GM23338 (cell line): Measurements from ENCODE around the gene SV2C. TPM values are rescaled to one million over a fixed set of nuclear protein-coding genes. Genes with fewer than 3 reads are reported as not detected.

Source experiments
- ATAC-seq: fragments of 200-7000 bp; cut with Tn5 transposase; 3 replicates; pipeline ENCODE4 v1.9.1; 2020
- DNase-seq: peaks from one replicate; pipeline ENCODE4 v3.0.0-alpha.2; 2015; ENCODE audit warnings: low spot score
- H2AFZ ChIP-seq: fragments of 200-600 bp; sonication (generic); 2 replicates; pipeline ENCODE4 v1.8.0; 2016; ENCODE audit warnings: antibody characterized with exemption, mild to moderate bottlenecking, moderate library complexity
- H3F3A ChIP-seq: fragments of 200-600 bp; sonication (generic); replicated peaks from 2 replicates; pipeline ENCODE4 v1.8.0; 2017; ENCODE audit warnings: antibody characterized with exemption, mixed run types, low read depth
- H3K27ac ChIP-seq: fragments of 200-600 bp; sonication (generic); 2 replicates; pipeline ENCODE4 v1.6.1; 2016; ENCODE audit warnings: low read depth
- H3K27me3 ChIP-seq: fragments of 200-600 bp; sonication (generic); 2 replicates; pipeline ENCODE4 v1.8.0; 2016; ENCODE audit warnings: mild to moderate bottlenecking, mixed run types, moderate library complexity; ENCODE audit not compliant: insufficient read depth
- H3K36me3 ChIP-seq: fragments of 200-600 bp; sonication (generic); 2 replicates; pipeline ENCODE4 v1.8.0; 2016; ENCODE audit warnings: mild to moderate bottlenecking; ENCODE audit not compliant: insufficient read depth
- H3K4me1 ChIP-seq: fragments of 200-600 bp; sonication (generic); 2 replicates; pipeline ENCODE4 v1.8.0; 2016; ENCODE audit warnings: mild to moderate bottlenecking, moderate library complexity; ENCODE audit not compliant: insufficient read depth
- H3K4me2 ChIP-seq: fragments of 200-600 bp; sonication (generic); 2 replicates; pipeline ENCODE4 v1.7.1; 2017; ENCODE audit warnings: mixed run types
- H3K4me3 ChIP-seq: fragments of 200-600 bp; sonication (generic); 2 replicates; pipeline ENCODE4 v1.6.1; 2016; ENCODE audit warnings: mixed run types
- H3K79me2 ChIP-seq: fragments of 200-600 bp; sonication (generic); replicated peaks from 2 replicates; pipeline ENCODE4 v1.8.0; 2017; ENCODE audit warnings: mild to moderate bottlenecking; ENCODE audit not compliant: insufficient read depth
- H3K9me2 ChIP-seq: fragments of 200-600 bp; sonication (generic); 2 replicates; pipeline ENCODE4 v1.8.0; 2017; ENCODE audit not compliant: insufficient read depth
- H4K20me1 ChIP-seq: fragments of 200-600 bp; sonication (generic); replicated peaks from 2 replicates; pipeline ENCODE4 v1.8.0; 2017; ENCODE audit warnings: mild to moderate bottlenecking; ENCODE audit not compliant: insufficient read depth
- H3K27ac Mint-ChIP-seq: 2 replicates; pipeline ENCODE4 v1.8.0; 2020; ENCODE audit warnings: inconsistent platforms, mild to moderate bottlenecking, moderate library complexity, mixed read lengths
- H3K27me3 Mint-ChIP-seq: 3 replicates; pipeline ENCODE4 v1.8.0; 2022; ENCODE audit warnings: low read depth, mild to moderate bottlenecking, moderate library complexity, mixed read lengths, inconsistent platforms; ENCODE audit not compliant: insufficient read depth, poor library complexity
- H3K36me3 Mint-ChIP-seq: 3 replicates; pipeline ENCODE4 v1.8.0; 2021; ENCODE audit warnings: low read depth, mild to moderate bottlenecking, inconsistent platforms, moderate library complexity, mixed read lengths
- H3K4me1 Mint-ChIP-seq: 3 replicates; pipeline ENCODE4 v1.8.0; 2020; ENCODE audit warnings: mild to moderate bottlenecking, inconsistent platforms, mixed read lengths
- H3K4me3 Mint-ChIP-seq: 3 replicates; pipeline ENCODE4 v1.8.0; 2021; ENCODE audit warnings: moderate library complexity, mild to moderate bottlenecking, inconsistent platforms, mixed read lengths
- H3K9me3 Mint-ChIP-seq: 3 replicates; pipeline ENCODE4 v1.8.0; 2020; ENCODE audit warnings: moderate library complexity, mild to moderate bottlenecking, inconsistent platforms, mixed read lengths
- CREB1 ChIP-seq: fragments of 250-450 bp; sonication (Bioruptor Pico); IDR thresholded peaks from 2 replicates; pipeline ENCODE4 v1.5.0; 2020; ENCODE audit warnings: low read depth, mild to moderate bottlenecking, moderate library complexity
- CTCF ChIP-seq, 2 experiments: fragments of 200-600 bp in 1 of 2; sonication (generic) in 1 of 2; conservative IDR thresholded peaks; 2 replicates each; pipeline versions ENCODE4 v1.5.1 to v1.6.1; 2016 to 2017; ENCODE audit warnings: antibody characterized with exemption in 2 of 2, low read depth in 2 of 2, mild to moderate bottlenecking in 2 of 2, moderate library complexity in 1 of 2
- EZH2 ChIP-seq: fragments of 200-600 bp; sonication (generic); IDR thresholded peaks from one replicate; pipeline ENCODE4 v1.8.0; 2017; ENCODE audit warnings: antibody characterized with exemption, mild to moderate bottlenecking, low read depth; ENCODE audit not compliant: unreplicated experiment
- EZH2phosphoT487 ChIP-seq: fragments of 200-600 bp; sonication (generic); IDR thresholded peaks from one replicate; pipeline ENCODE4 v1.8.1; 2018; ENCODE audit warnings: antibody characterized with exemption; ENCODE audit not compliant: unreplicated experiment
- POLR2AphosphoS5 ChIP-seq: IDR thresholded peaks from 2 replicates; pipeline ENCODE4 v1.6.1; 2016; ENCODE audit warnings: antibody characterized with exemption, low read depth
- REST ChIP-seq: IDR thresholded peaks from one replicate; pipeline ENCODE4 v1.6.1; 2018; ENCODE audit warnings: antibody characterized with exemption; ENCODE audit not compliant: unreplicated experiment
- ZNF114 ChIP-seq: fragments of 250-450 bp; sonication (Bioruptor Pico); IDR thresholded peaks from 2 replicates; pipeline ENCODE4 v1.5.0; 2020; ENCODE audit warnings: mild to moderate bottlenecking, moderate library complexity
- ZNF331 ChIP-seq: fragments of 250-450 bp; sonication (Bioruptor Pico); IDR thresholded peaks from 2 replicates; pipeline ENCODE4 v1.5.0; 2020; ENCODE audit warnings: low read depth, mild to moderate bottlenecking, moderate library complexity
- polyA plus RNA-seq: library from polyadenylated mRNA; unstranded; fragments of >200 nt; fragmentation: Nextera tagmentation; extraction: Ambion mirVana; gene quantifications from 2 replicates; pipeline ENCODE4 v1.2.1, GENCODE V29; 2016
- total RNA-seq: library from RNA; depleted of rRNA; stranded (reverse); fragments of >200 nt; shearing (Covaris generic); gene quantifications from 2 replicates; pipeline ENCODE4 v1.2.3, GENCODE V29; 2014

The SV2C gene
- total and polyA plus RNA-seq, 2 experiments from 2014 or later, result 0.05 to 0.07 TPM

- TF ChIP-seq CTCF (conservative IDR thresholded peaks at IDR 0.05; ENCODE audit: low read depth in 2 of 2) (no peak), ZNF331 (no peak), CREB1 (no peak), ZNF114 (no peak), REST (no peak)
Measured at GRCh38 chr5:76252437-76252836, 169.3 kb downstream of the SV2C start (continued).

- no peak overlapping the region for H3K27ac Mint-ChIP-seq
- H2AFZ ChIP-seq, result peak overlapping the region; percentile 68; the same call in 1 of the 2 replicates
- DNase-seq, result peak; percentile 89
Measured at GRCh38 chr5:76256116-76256889, 173.1 kb downstream of the SV2C start.

More at GRCh38 chr5:76256116-76256889, 173.1 kb downstream of the SV2C start:
- Histone ChIP-seq H4K20me1 (no peaks in the 10 kb centered on the region), H3K9me2 (no peaks in the 10 kb centered on the region), H3K4me2 (no peak overlapping the region), H3K27me3 (no peaks in the 10 kb centered on the region), H3K4me1 (peaks cover 5% of the 10 kb centered on the region; the same call in 1 of the 2 replicates), H3K79me2 (no peaks in the 10 kb centered on the region), H3K27ac (no peak overlapping the region), H3F3A (no peaks in the 10 kb centered on the region), H3K4me3 (no peak overlapping the region), H3K36me3 (no peaks in the 10 kb centered on the region)
- TF ChIP-seq EZH2, result no peak
- peak; percentile 79 to 93 for TF ChIP-seq CTCF (conservative IDR thresholded peaks at IDR 0.05; ENCODE audit: low read depth in 2 of 2)
- no peak for TF ChIP-seq POLR2AphosphoS5
- no peak for TF ChIP-seq REST
- TF ChIP-seq EZH2phosphoT487, result no peak
- TF ChIP-seq ZNF114, result no peak
- Mint-ChIP-seq H3K4me1 (peaks cover 8% of the 10 kb centered on the region; the same call in 1 of the 3 replicates), H3K36me3 (no peaks in the 10 kb centered on the region), H3K27me3 (no peaks in the 10 kb centered on the region), H3K4me3 (no peak overlapping the region), H3K9me3 (no peaks in the 10 kb centered on the region; the same call in 2 of the 3 replicates)
- peak; percentile 99 for ATAC-seq
